H1 (cell line): ENCODE results near the gene LPAR6. TPM values are rescaled to one million over a fixed set of nuclear protein-coding genes. Genes with fewer than 3 reads are reported as not detected.

Experiments used
- CTCF ChIA-PET: fragments of 300-600 bp; sonication (Branson Sonifier 250); formaldehyde crosslinking; loops from one replicate; lab custom pipeline; 2021; ENCODE audit not compliant: partially characterized antibody; lab: Charles Lee
- POLR2A ChIA-PET: fragments of 300-600 bp; sonication (Branson Sonifier 250); formaldehyde crosslinking; loops from one replicate; lab custom pipeline; 2021; ENCODE audit warnings: inconsistent platforms; ENCODE audit not compliant: partially characterized antibody; lab: Charles Lee
- DNase-seq, 2 experiments: peaks; one replicate each; pipeline versions ENCODE4 v3.0.0 to v3.0.0-alpha.2; 2010 to 2022; ENCODE audit warnings: low spot score in 2 of 2, low read depth in 1 of 2, mixed read lengths in 1 of 2
- FAIRE-seq: peaks from 2 replicates; lab custom pipeline; 2011; peaks lifted over from hg19 to GRCh38; lab: Jason Lieb, UNC
- H2AFZ ChIP-seq: 2 replicates; pipeline ENCODE4 v1.8.1; 2012; ENCODE audit warnings: low read length, inconsistent platforms
- H2AK5ac ChIP-seq: 2 replicates; pipeline ENCODE4 v1.6.1; 2013; ENCODE audit warnings: low read depth, low read length
- H2BK120ac ChIP-seq: replicated peaks from 2 replicates; pipeline ENCODE3; 2013; ENCODE audit warnings: low read depth, low read length, inconsistent platforms
- H2BK12ac ChIP-seq: 2 replicates; pipeline ENCODE4 v1.6.1; 2013; ENCODE audit warnings: low read depth, low read length
- H2BK15ac ChIP-seq: 2 replicates; pipeline ENCODE4 v1.6.1; 2013; ENCODE audit warnings: low read length
- H2BK20ac ChIP-seq: 2 replicates; pipeline ENCODE4 v1.6.1; 2013; ENCODE audit warnings: low read length
- H2BK5ac ChIP-seq: 2 replicates; pipeline ENCODE4 v1.6.1; 2013; ENCODE audit warnings: low read depth, low read length
- H3K14ac ChIP-seq: 2 replicates; pipeline ENCODE4 v1.6.1; 2013; ENCODE audit warnings: inconsistent platforms; ENCODE audit not compliant: insufficient read length
- H3K18ac ChIP-seq: 2 replicates; pipeline ENCODE4 v1.6.1; 2013; ENCODE audit warnings: low read length; ENCODE audit errors: extremely low read depth
- H3K23ac ChIP-seq: 2 replicates; pipeline ENCODE4 v1.6.1; 2013; ENCODE audit warnings: inconsistent platforms; ENCODE audit not compliant: insufficient read length
- H3K23me2 ChIP-seq: 2 replicates; pipeline ENCODE4 v1.6.1; 2013; ENCODE audit warnings: low read depth, low read length
- H3K27ac ChIP-seq: 2 replicates; pipeline ENCODE4 v1.6.1; 2011; ENCODE audit warnings: low read depth, low read length, inconsistent platforms
- H3K27me3 ChIP-seq, 4 experiments: replicated peaks in 1 of 4; 1 replicate in 1 of 4; 2 replicates in 3 of 4; pipeline versions ENCODE4 v1.6.1 to v1.8.1; 2011 to 2013; ENCODE audit warnings: low read length in 3 of 4, mild to moderate bottlenecking in 3 of 4, inconsistent platforms in 2 of 4, mixed read lengths in 2 of 4, moderate library complexity in 1 of 4; ENCODE audit not compliant: control insufficient read depth in 3 of 4, insufficient read depth in 3 of 4; ENCODE audit errors: extremely low read depth in 1 of 4
- H3K36me3 ChIP-seq, 4 experiments: 2 replicates each; pipeline versions ENCODE4 v1.6.1 to v1.8.1; 2011 to 2013; ENCODE audit warnings: mild to moderate bottlenecking in 4 of 4, low read length in 3 of 4, moderate library complexity in 2 of 4, control low read depth in 1 of 4, inconsistent platforms in 1 of 4; ENCODE audit not compliant: insufficient read depth in 4 of 4, control insufficient read depth in 2 of 4
- H3K4ac ChIP-seq: replicated peaks from 2 replicates; pipeline ENCODE3; 2013; ENCODE audit warnings: low read length, low read depth, mixed read lengths, inconsistent platforms; ENCODE audit not compliant: insufficient read length
- H3K4me1 ChIP-seq, 4 experiments: replicated peaks in 1 of 4; 1 replicate in 1 of 4; 2 replicates in 3 of 4; pipeline versions ENCODE4 v1.6.1 to v1.8.1; 2011 to 2013; ENCODE audit warnings: low read length in 3 of 4, inconsistent platforms in 2 of 4, mixed read lengths in 1 of 4; ENCODE audit not compliant: insufficient read depth in 4 of 4, control insufficient read depth in 3 of 4
- H3K4me2 ChIP-seq, 2 experiments: 2 replicates each; pipeline versions ENCODE4 v1.6.1 to v1.8.1; 2011 to 2013; ENCODE audit warnings: low read depth in 2 of 2, low read length in 2 of 2, control low read depth in 1 of 2, inconsistent platforms in 1 of 2, mild to moderate bottlenecking in 1 of 2; ENCODE audit not compliant: insufficient read depth in 1 of 2
- H3K4me3 ChIP-seq, 4 experiments: fragments of 200-600, 300-600 bp in 1 of 4; sonication (generic), shearing (Covaris generic), sonication (Bioruptor Twin) in 1 of 4; 2 replicates each; pipeline versions ENCODE4 v1.5.1 to v1.8.1; 2011 to 2016; ENCODE audit warnings: low read length in 4 of 4, low read depth in 3 of 4, control low read depth in 2 of 4, inconsistent platforms in 2 of 4, mild to moderate bottlenecking in 2 of 4, mixed read lengths in 1 of 4, moderate library complexity in 1 of 4; ENCODE audit not compliant: insufficient read depth in 2 of 4; ENCODE audit errors: extremely low read depth in 1 of 4
- H3K56ac ChIP-seq: replicated peaks from 2 replicates; pipeline ENCODE3; 2013; ENCODE audit warnings: low read depth, mild to moderate bottlenecking, mixed read lengths, low read length, inconsistent platforms; ENCODE audit not compliant: insufficient read length
- H3K79me1 ChIP-seq: 2 replicates; pipeline ENCODE4 v1.6.1; 2013; ENCODE audit warnings: low read depth, low read length, control low read depth
- H3K79me2 ChIP-seq, 2 experiments: 2 replicates each; pipeline versions ENCODE4 v1.6.1 to v1.8.1; 2012 to 2013; ENCODE audit warnings: low read length in 2 of 2, mild to moderate bottlenecking in 2 of 2, inconsistent platforms in 1 of 2; ENCODE audit not compliant: insufficient read depth in 2 of 2, control insufficient read depth in 1 of 2
- H3K9ac ChIP-seq, 4 experiments: replicated peaks in 1 of 4; 1 replicate in 1 of 4; 2 replicates in 3 of 4; pipeline versions ENCODE4 v1.6.1 to v1.8.1; 2011 to 2013; ENCODE audit warnings: low read depth in 3 of 4, low read length in 3 of 4, control low read depth in 2 of 4, mild to moderate bottlenecking in 2 of 4, moderate library complexity in 2 of 4, inconsistent platforms in 1 of 4; ENCODE audit errors: extremely low read depth in 1 of 4
- H3K9me3 ChIP-seq, 2 experiments: 2 replicates each; pipeline versions ENCODE4 v1.6.1 to v1.8.1; 2012 to 2013; ENCODE audit warnings: mild to moderate bottlenecking in 2 of 2, moderate library complexity in 2 of 2, control low read depth in 1 of 2, inconsistent platforms in 1 of 2, low read depth in 1 of 2, low read length in 1 of 2, mixed read lengths in 1 of 2; ENCODE audit not compliant: insufficient read depth in 2 of 2
- H4K20me1 ChIP-seq, 2 experiments: replicated peaks in 1 of 2; 2 replicates each; pipeline versions ENCODE3 to v1.8.1; 2011 to 2013; ENCODE audit warnings: inconsistent platforms in 2 of 2, low read length in 2 of 2, mild to moderate bottlenecking in 1 of 2; ENCODE audit not compliant: insufficient read depth in 2 of 2, control insufficient read depth in 1 of 2
- H4K5ac ChIP-seq: 2 replicates; pipeline ENCODE4 v1.6.1; 2013; ENCODE audit warnings: low read length, low read depth, mixed read lengths, inconsistent platforms; ENCODE audit not compliant: insufficient read length
- H4K8ac ChIP-seq: 2 replicates; pipeline ENCODE4 v1.8.0; 2013; ENCODE audit warnings: mild to moderate bottlenecking, moderate library complexity, low read length, inconsistent platforms; ENCODE audit not compliant: insufficient read depth; ENCODE audit errors: extremely low read depth
- H4K91ac ChIP-seq: replicated peaks from 2 replicates; pipeline ENCODE3; 2013; ENCODE audit warnings: low read length, mixed read lengths, inconsistent platforms; ENCODE audit not compliant: insufficient read length
- PHF8 ChIP-seq: fragments of 200-600 bp; sonication (generic); conservative IDR thresholded peaks from 2 replicates; pipeline ENCODE4 v1.7.1; 2012; ENCODE audit warnings: low read depth, mild to moderate bottlenecking, inconsistent platforms, low read length, moderate library complexity
- polyA plus RNA-seq, 7 experiments: library from polyadenylated mRNA; depleted of rRNA in 3 of 7; stranded (reverse) in 5 of 7; unstranded in 2 of 7; fragments of >200 nt in 5 of 7; fragments of 200-250 nt in 2 of 7; gene quantifications; 1 replicate in 5 of 7; 2 replicates in 1 of 7; 4 replicates in 1 of 7; pipeline versions ENCODE4 v1.2.1 to v1.2.3, GENCODE V29; 2011 to 2013; ENCODE audit warnings: missing spikeins in 2 of 7, mixed read lengths in 2 of 7
- total RNA-seq: library from RNA; stranded (reverse); fragmentation: NEBNext Ultra II Directional; extraction: Animal tissue kit (Norgen Biotek cat#: 25700); gene quantifications from 2 replicates; pipeline ENCODE4 v1.2.1, GENCODE V29; 2021

LPAR6 gene
- total and polyA plus RNA-seq, 2 of the 8 experiments (the other 6 are each of a cell fraction or from before 2014, with no cell fraction given), result 0.50 to 0.97 TPM

- no peak overlapping the region for H3K4ac ChIP-seq
- no peaks in the 10 kb centered on the region for H3K23me2 ChIP-seq
- no peak overlapping the region for H3K56ac ChIP-seq
- H3K18ac ChIP-seq, result no peak overlapping the region
- H3K9ac ChIP-seq, result no peak overlapping the region
- H3K14ac ChIP-seq, result no peak overlapping the region
- H2BK15ac ChIP-seq, result no peak overlapping the region
- no peak overlapping the region for H2AK5ac ChIP-seq
- no peak overlapping the region for H2BK120ac ChIP-seq
- H3K4me1 ChIP-seq, result peaks cover 3 to 4% (median 3%) of the 10 kb centered on the region in 4 experiments; a peak in 4 of 7 replicates
- H3K79me2 ChIP-seq, result no peaks in the 10 kb centered on the region
- no peak for FAIRE-seq
- H2AFZ ChIP-seq, result no peak overlapping the region
- no peak overlapping the region for H4K8ac ChIP-seq
- no peak overlapping the region for H3K23ac ChIP-seq
- no peak overlapping the region for H2BK5ac ChIP-seq
- H4K5ac ChIP-seq, result no peak overlapping the region
- no peak overlapping the region for H2BK12ac ChIP-seq
- no peaks in the 10 kb centered on the region for H4K20me1 ChIP-seq
- no peaks in the 10 kb centered on the region; a peak in 1 of 4 replicates for H3K9me3 ChIP-seq
- no peaks in the 10 kb centered on the region for H3K36me3 ChIP-seq
- H2BK20ac ChIP-seq, result no peak overlapping the region
- no peak overlapping the region for H4K91ac ChIP-seq
- no peak for DNase-seq
- CTCF ChIA-PET, result interaction anchor here (0.9 to 1.4 kb wide), 3 partner anchors 8 to 60 kb away, joined by 3 read pairs; no protein-coding TSS in a partner anchor
- no peak overlapping the region for H3K27ac ChIP-seq
- POLR2A ChIA-PET, result no interaction called here
- no peak overlapping the region for H3K4me3 ChIP-seq
- no peaks in the 10 kb centered on the region for H3K79me1 ChIP-seq
- TF ChIP-seq PHF8, result no peak
- no peak overlapping the region for H3K4me2 ChIP-seq
- no peaks in the 10 kb centered on the region for H3K27me3 ChIP-seq
Observed at GRCh38 chr13:48414501-48414900, 1.6 kb upstream of the LPAR6 start.
